ENCODE data around the gene PER2. TPM values are rescaled to one million over a fixed set of nuclear protein-coding genes. Genes with fewer than 3 reads are reported as not detected.
A peak's percentile ranks its signal among the peaks of the same experiment; 100 is the strongest.

The PER2 gene
- total and polyA plus RNA-seq, 9 of the 15 experiments (the other 6 are each of a cell fraction or from before 2014, with no cell fraction given), result 1.1 to 10.3 (median 2.9) TPM

- TF ChIP-seq ZNF431 (CRISPR knock-in tag; IDR thresholded peaks at IDR 0.05) (no peak), KLF13 (tag; IDR thresholded peaks at IDR 0.05; ENCODE audit: borderline replicate concordance, low read depth) (no peak), KLF10 (CRISPR knock-in tag; IDR thresholded peaks at IDR 0.05) (no peak), CHCHD3 (CRISPR knock-in tag; IDR thresholded peaks at IDR 0.05) (no peak), JUND (IDR thresholded peaks at IDR 0.05; ENCODE audit: borderline replicate concordance, low read depth, low read length) (0 out of 2 replicates have a peak, but pooled peaks have one; percentile 5), JUND (tag; IDR thresholded peaks at IDR 0.05; ENCODE audit: borderline replicate concordance, low read depth, low read length) (no peak), CXXC5 (CRISPR knock-in tag; IDR thresholded peaks at IDR 0.05) (peak; percentile 85), RBM14 (IDR thresholded peaks at IDR 0.05; ENCODE audit: borderline replicate concordance, insufficient read depth, low read depth, low read length) (no peak), CBX3 (IDR thresholded peaks at IDR 0.05; ENCODE audit: borderline replicate concordance in 1 of 2, low read length in 2 of 2) (no peak), SAP30 (IDR thresholded peaks at IDR 0.05; ENCODE audit: borderline replicate concordance, insufficient read depth, low read depth, low read length, poor library complexity, severe bottlenecking) (no peak), WHSC1 (IDR thresholded peaks at IDR 0.05; ENCODE audit: low read length) (no peak), ETS1 (conservative IDR thresholded peaks at IDR 0.05; ENCODE audit: control insufficient read depth, low read depth, low read length) (0 out of 2 replicates have a peak, but pooled peaks have one; percentile 28), MBD1 (CRISPR knock-in tag; IDR thresholded peaks at IDR 0.05) (no peak), CBX2 (IDR thresholded peaks at IDR 0.05; ENCODE audit: insufficient read depth, low read length, poor library complexity, severe bottlenecking) (no peak), TRIM25 (IDR thresholded peaks at IDR 0.05; ENCODE audit: borderline replicate concordance) (no peak), MCM5 (IDR thresholded peaks at IDR 0.05; ENCODE audit: low read depth) (no peak), FOXJ3 (CRISPR knock-in tag; IDR thresholded peaks at IDR 0.05) (no peak), ZNF277 (CRISPR knock-in tag; IDR thresholded peaks at IDR 0.05; ENCODE audit: borderline replicate concordance) (no peak)
Measured at GRCh38 chr2:238203094-238203972, 85.1 kb downstream of the PER2 start, which contains the start of gene ILKAP (continued).

Data from K562 (cell line).